Peyer's patch (tissue), 4 donors: Measurements from ENCODE around the gene DYNC1I2.

Source experiments
- CTCF ChIP-seq, 6 experiments: fragments of 450-650 bp in 4 of 6; fragments of 200-600 bp in 2 of 6; sonication (generic) in 1 of 6; IDR thresholded peaks; one replicate each; pipeline ENCODE4 v1.5.1; 2017 to 2019; ENCODE audit warnings: antibody characterized with exemption in 6 of 6, mild to moderate bottlenecking in 3 of 6, moderate library complexity in 1 of 6
- POLR2A ChIP-seq, 2 donors: fragments of 450-650 bp; IDR thresholded peaks; one replicate each; pipeline ENCODE4 v1.5.1; 2017; ENCODE audit warnings: antibody characterized with exemption in 2 of 2, mild to moderate bottlenecking in 2 of 2, moderate library complexity in 2 of 2

GRCh38 chr2:171794918-171795317 is 107.6 kb downstream of the DYNC1I2 start:
- TF ChIP-seq POLR2A (IDR thresholded peaks at IDR 0.05) (no peak), CTCF (IDR thresholded peaks at IDR 0.05) (no peak)
